Measurements from ENCODE around the gene GRIN3B.

GRIN3B gene

GRCh38 chr19:971795-972194, 28.4 kb upstream of the GRIN3B start:
- Histone ChIP-seq H2BK5ac (ENCODE audit: low read length) (no peak overlapping the region), H2BK15ac (replicated peaks; ENCODE audit: low read depth) (no peak overlapping the region), H3K27ac (ENCODE audit: low read depth, low read length) (no peak overlapping the region), H3K79me1 (ENCODE audit: low read length) (no peaks in the 10 kb centered on the region), H3K18ac (ENCODE audit: low read length) (no peak overlapping the region), H3K56ac (ENCODE audit: low read length) (no peak overlapping the region), H3K27me3 (ENCODE audit: insufficient read depth, low read length, poor library complexity) (no peaks in the 10 kb centered on the region), H2BK120ac (ENCODE audit: low read depth, low read length) (no peak overlapping the region), H2AK5ac (ENCODE audit: low read length) (no peak overlapping the region), H3K4me2 (ENCODE audit: low read length) (no peak overlapping the region), H3K4ac (ENCODE audit: low read depth, low read length) (no peak overlapping the region), H3K4me1 (ENCODE audit: control insufficient read depth, low read depth, low read length) (no peaks in the 10 kb centered on the region), H3K4me3 (ENCODE audit: low read length) (no peak overlapping the region), H4K8ac (ENCODE audit: low read depth, low read length) (no peak overlapping the region), H4K5ac (ENCODE audit: low read length) (no peak overlapping the region), H3K9ac (ENCODE audit: low read length) (no peak overlapping the region), H3K36me3 (ENCODE audit: control insufficient read depth, insufficient read depth, low read length) (peaks cover 12% of the 10 kb centered on the region), H3K23ac (ENCODE audit: low read length) (no peak overlapping the region), H3K79me2 (ENCODE audit: control insufficient read depth, insufficient read depth, low read length) (no peaks in the 10 kb centered on the region)
- no peak for DNase-seq
- no CpG with 5 or more reads among the region's 24 CpGs for WGBS (ENCODE audit: extremely low coverage, insufficient coverage, low lambda C conversion rate)

- Histone ChIP-seq H3K4ac (ENCODE audit: low read depth, low read length) (no peak overlapping the region), H3K56ac (ENCODE audit: low read length) (no peak overlapping the region), H3K23ac (ENCODE audit: low read length) (no peak overlapping the region), H3K27ac (ENCODE audit: low read depth, low read length) (no peak overlapping the region), H2BK120ac (ENCODE audit: low read depth, low read length) (no peak overlapping the region), H2AK5ac (ENCODE audit: low read length) (no peak overlapping the region), H3K36me3 (ENCODE audit: control insufficient read depth, insufficient read depth, low read length) (peaks cover 12% of the 10 kb centered on the region), H4K5ac (ENCODE audit: low read length) (no peak overlapping the region), H3K27me3 (ENCODE audit: insufficient read depth, low read length, poor library complexity) (no peaks in the 10 kb centered on the region), H3K79me2 (ENCODE audit: control insufficient read depth, insufficient read depth, low read length) (no peaks in the 10 kb centered on the region), H3K4me1 (ENCODE audit: control insufficient read depth, low read depth, low read length) (no peaks in the 10 kb centered on the region), H3K18ac (ENCODE audit: low read length) (no peak overlapping the region), H2BK5ac (ENCODE audit: low read length) (no peak overlapping the region), H2BK15ac (replicated peaks; ENCODE audit: low read depth) (no peak overlapping the region), H3K4me3 (ENCODE audit: low read length) (no peak overlapping the region), H4K8ac (ENCODE audit: low read depth, low read length) (no peak overlapping the region), H3K79me1 (ENCODE audit: low read length) (no peaks in the 10 kb centered on the region), H3K9ac (ENCODE audit: low read length) (no peak overlapping the region), H3K4me2 (ENCODE audit: low read length) (no peak overlapping the region)
- WGBS (ENCODE audit: extremely low coverage, insufficient coverage, low lambda C conversion rate): no CpG with 5 or more reads among the region's 6 CpGs
- DNase-seq: no peak
These were observed 27.9 kb upstream of the GRIN3B start for GRCh38 chr19:972281-972680.

- H3K27me3 ChIP-seq (ENCODE audit: insufficient read depth, low read length, poor library complexity): no peaks in the 10 kb centered on the region
- no peak overlapping the region for H3K4me3 ChIP-seq (ENCODE audit: low read length)
- no peak overlapping the region for H3K27ac ChIP-seq (ENCODE audit: low read depth, low read length)
- no peak overlapping the region for H3K56ac ChIP-seq (ENCODE audit: low read length)
- H3K4me1 ChIP-seq (ENCODE audit: control insufficient read depth, low read depth, low read length): no peaks in the 10 kb centered on the region
- DNase-seq: no peak
- no peak overlapping the region for H2BK15ac ChIP-seq (replicated peaks; ENCODE audit: low read depth)
- H3K9ac ChIP-seq (ENCODE audit: low read length): no peak overlapping the region
- no peak overlapping the region for H4K8ac ChIP-seq (ENCODE audit: low read depth, low read length)
- WGBS (ENCODE audit: extremely low coverage, insufficient coverage, low lambda C conversion rate): no CpG with 5 or more reads among the region's 29 CpGs
- H3K23ac ChIP-seq (ENCODE audit: low read length): no peak overlapping the region
- no peak overlapping the region for H3K18ac ChIP-seq (ENCODE audit: low read length)
- H2BK5ac ChIP-seq (ENCODE audit: low read length): no peak overlapping the region
- no peak overlapping the region for H3K4me2 ChIP-seq (ENCODE audit: low read length)
- no peak overlapping the region for H3K4ac ChIP-seq (ENCODE audit: low read depth, low read length)
- no peaks in the 10 kb centered on the region for H3K79me2 ChIP-seq (ENCODE audit: control insufficient read depth, insufficient read depth, low read length)
- no peak overlapping the region for H4K5ac ChIP-seq (ENCODE audit: low read length)
- H2AK5ac ChIP-seq (ENCODE audit: low read length): no peak overlapping the region
- H3K36me3 ChIP-seq (ENCODE audit: control insufficient read depth, insufficient read depth, low read length): peaks cover 7% of the 10 kb centered on the region
- no peaks in the 10 kb centered on the region for H3K79me1 ChIP-seq (ENCODE audit: low read length)
- no peak overlapping the region for H2BK120ac ChIP-seq (ENCODE audit: low read depth, low read length)
These were observed 26.3 kb upstream of the GRIN3B start for GRCh38 chr19:973726-974563.

- Histone ChIP-seq H3K4me2 (ENCODE audit: low read length) (no peak overlapping the region), H2AK5ac (ENCODE audit: low read length) (no peak overlapping the region), H2BK120ac (ENCODE audit: low read depth, low read length) (no peak overlapping the region), H3K36me3 (ENCODE audit: control insufficient read depth, insufficient read depth, low read length) (peaks cover 7% of the 10 kb centered on the region), H4K5ac (ENCODE audit: low read length) (no peak overlapping the region), H3K23ac (ENCODE audit: low read length) (no peak overlapping the region), H3K4ac (ENCODE audit: low read depth, low read length) (no peak overlapping the region), H3K79me1 (ENCODE audit: low read length) (no peaks in the 10 kb centered on the region), H4K8ac (ENCODE audit: low read depth, low read length) (no peak overlapping the region), H3K27ac (ENCODE audit: low read depth, low read length) (no peak overlapping the region), H3K56ac (ENCODE audit: low read length) (no peak overlapping the region), H3K9ac (ENCODE audit: low read length) (no peak overlapping the region), H3K4me3 (ENCODE audit: low read length) (no peak overlapping the region), H3K18ac (ENCODE audit: low read length) (no peak overlapping the region), H2BK5ac (ENCODE audit: low read length) (no peak overlapping the region), H3K4me1 (ENCODE audit: control insufficient read depth, low read depth, low read length) (no peaks in the 10 kb centered on the region), H3K79me2 (ENCODE audit: control insufficient read depth, insufficient read depth, low read length) (no peaks in the 10 kb centered on the region), H3K27me3 (ENCODE audit: insufficient read depth, low read length, poor library complexity) (no peaks in the 10 kb centered on the region), H2BK15ac (replicated peaks; ENCODE audit: low read depth) (no peak overlapping the region)
- no peak for DNase-seq
- no CpG with 5 or more reads among the region's 37 CpGs for WGBS (ENCODE audit: extremely low coverage, insufficient coverage, low lambda C conversion rate)
These were observed 25.5 kb upstream of the GRIN3B start for GRCh38 chr19:974564-975257.

GRCh38 chr19:976476-976875, 23.7 kb upstream of the GRIN3B start:
- Histone ChIP-seq H3K4ac (ENCODE audit: low read depth, low read length) (no peak overlapping the region), H2AK5ac (ENCODE audit: low read length) (no peak overlapping the region), H3K36me3 (ENCODE audit: control insufficient read depth, insufficient read depth, low read length) (peaks cover 2% of the 10 kb centered on the region), H3K79me1 (ENCODE audit: low read length) (no peaks in the 10 kb centered on the region), H3K4me3 (ENCODE audit: low read length) (no peak overlapping the region), H3K79me2 (ENCODE audit: control insufficient read depth, insufficient read depth, low read length) (no peaks in the 10 kb centered on the region), H4K8ac (ENCODE audit: low read depth, low read length) (no peak overlapping the region), H3K27me3 (ENCODE audit: insufficient read depth, low read length, poor library complexity) (no peaks in the 10 kb centered on the region), H3K23ac (ENCODE audit: low read length) (no peak overlapping the region), H3K4me2 (ENCODE audit: low read length) (no peak overlapping the region), H2BK5ac (ENCODE audit: low read length) (no peak overlapping the region), H4K5ac (ENCODE audit: low read length) (no peak overlapping the region), H3K4me1 (ENCODE audit: control insufficient read depth, low read depth, low read length) (peaks cover 5% of the 10 kb centered on the region), H3K56ac (ENCODE audit: low read length) (no peak overlapping the region), H2BK15ac (replicated peaks; ENCODE audit: low read depth) (no peak overlapping the region), H3K27ac (ENCODE audit: low read depth, low read length) (no peak overlapping the region), H3K9ac (ENCODE audit: low read length) (no peak overlapping the region), H3K18ac (ENCODE audit: low read length) (no peak overlapping the region), H2BK120ac (ENCODE audit: low read depth, low read length) (no peak overlapping the region)
- DNase-seq: no peak
- no CpG with 5 or more reads among the region's 10 CpGs for WGBS (ENCODE audit: extremely low coverage, insufficient coverage, low lambda C conversion rate)

All from mesendoderm (in vitro differentiated cells).